Brain microvascular endothelial cell (primary cell): ENCODE measurements around the gene ZNF121.
A peak's percentile ranks its signal among the peaks of the same experiment; 100 is the strongest.

ENCODE experiments used
- DNase-seq: peaks from one replicate; pipeline ENCODE4 v3.0.0-alpha.2; 2020
- H3K27ac ChIP-seq: fragments of 250-450 bp; sonication (Bioruptor Pico); 2 replicates; pipeline ENCODE4 v1.5.1; 2020; ENCODE audit warnings: mild to moderate bottlenecking, moderate library complexity
- H3K27me3 ChIP-seq: fragments of 250-450 bp; sonication (Bioruptor Pico); replicated peaks from 2 replicates; pipeline ENCODE4 v1.5.1; 2020; ENCODE audit warnings: mild to moderate bottlenecking
- H3K36me3 ChIP-seq: fragments of 250-450 bp; sonication (Bioruptor Pico); replicated peaks from 2 replicates; pipeline ENCODE4 v1.5.1; 2020; ENCODE audit warnings: mild to moderate bottlenecking
- H3K4me3 ChIP-seq: 2 replicates; pipeline ENCODE4 v1.5.1; 2011; ENCODE audit warnings: low read depth, mild to moderate bottlenecking, control low read depth, low read length, moderate library complexity
- in situ Hi-C: cut with HindIII; loops from 2 replicates; pipeline ENCODE4 v1.10.0; 2017; ENCODE audit warnings: low sequenced_read_pairs, low pct_ligation_motif_present
- TF ChIP-seq, protein P1 (sequence below): IDR thresholded peaks from 2 replicates; pipeline ENCODE4 v1.5.1; 2011; ENCODE audit warnings: low read depth, mild to moderate bottlenecking, moderate library complexity, low read length, control low read depth, inconsistent platforms; ENCODE audit errors: missing control alignments

Gene ZNF121

DNA sequence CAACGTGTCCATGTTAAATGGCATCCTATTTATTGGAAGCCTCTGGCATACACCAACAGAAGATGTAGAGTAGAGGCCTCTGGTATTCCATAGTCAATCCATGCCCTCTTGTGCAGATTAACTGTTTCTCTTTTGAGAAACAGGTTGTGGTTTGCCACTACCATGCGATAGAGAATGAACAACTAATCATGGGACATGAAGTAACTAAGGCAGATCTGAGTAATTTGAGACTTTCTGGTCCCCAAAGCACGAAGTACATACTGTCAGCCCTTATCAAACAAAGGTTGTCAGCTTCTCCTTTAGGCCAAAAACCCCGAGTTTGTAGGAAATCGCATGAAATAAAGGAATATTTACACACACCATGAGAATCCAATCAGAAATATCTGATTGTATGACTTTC, 3.6 kb downstream of the ZNF121 start:
- Histone ChIP-seq H3K36me3 (peaks cover 9% of the 10 kb centered on the region), H3K27me3 (no peaks in the 10 kb centered on the region), H3K4me3 (no peak overlapping the region), H3K27ac (no peak overlapping the region)
- no peak for DNase-seq
- TF ChIP-seq, protein P1, sequence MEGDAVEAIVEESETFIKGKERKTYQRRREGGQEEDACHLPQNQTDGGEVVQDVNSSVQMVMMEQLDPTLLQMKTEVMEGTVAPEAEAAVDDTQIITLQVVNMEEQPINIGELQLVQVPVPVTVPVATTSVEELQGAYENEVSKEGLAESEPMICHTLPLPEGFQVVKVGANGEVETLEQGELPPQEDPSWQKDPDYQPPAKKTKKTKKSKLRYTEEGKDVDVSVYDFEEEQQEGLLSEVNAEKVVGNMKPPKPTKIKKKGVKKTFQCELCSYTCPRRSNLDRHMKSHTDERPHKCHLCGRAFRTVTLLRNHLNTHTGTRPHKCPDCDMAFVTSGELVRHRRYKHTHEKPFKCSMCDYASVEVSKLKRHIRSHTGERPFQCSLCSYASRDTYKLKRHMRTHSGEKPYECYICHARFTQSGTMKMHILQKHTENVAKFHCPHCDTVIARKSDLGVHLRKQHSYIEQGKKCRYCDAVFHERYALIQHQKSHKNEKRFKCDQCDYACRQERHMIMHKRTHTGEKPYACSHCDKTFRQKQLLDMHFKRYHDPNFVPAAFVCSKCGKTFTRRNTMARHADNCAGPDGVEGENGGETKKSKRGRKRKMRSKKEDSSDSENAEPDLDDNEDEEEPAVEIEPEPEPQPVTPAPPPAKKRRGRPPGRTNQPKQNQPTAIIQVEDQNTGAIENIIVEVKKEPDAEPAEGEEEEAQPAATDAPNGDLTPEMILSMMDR = no peak
- in situ Hi-C loops = no loop called here

DNA sequence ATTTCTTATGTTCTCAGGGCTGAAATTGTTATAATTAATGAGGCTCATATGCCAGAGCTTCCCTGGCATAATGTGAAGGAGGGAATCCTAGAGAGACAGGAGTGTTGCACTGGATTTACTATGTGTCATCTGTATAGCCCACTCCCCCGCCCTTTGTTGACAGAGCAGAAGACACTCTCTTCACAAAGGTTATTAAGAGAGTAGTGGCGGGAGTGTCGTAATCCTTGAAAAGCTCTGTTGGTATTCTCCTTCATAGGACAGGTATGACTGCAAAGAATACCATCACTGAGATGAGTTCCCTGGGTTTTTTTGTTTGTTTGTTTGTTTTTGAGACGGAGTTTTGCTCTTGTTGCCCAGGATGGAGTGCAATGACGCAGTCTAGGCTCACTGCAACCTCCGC, 14.0 kb downstream of the ZNF121 start:
- no peak for DNase-seq
- in situ Hi-C loops = no loop called here
- Histone ChIP-seq H3K36me3 (peaks cover 48% of the 10 kb centered on the region), H3K27me3 (no peaks in the 10 kb centered on the region), H3K27ac (no peak overlapping the region), H3K4me3 (no peak overlapping the region)
- TF ChIP-seq, protein P1 = no peak

DNA sequence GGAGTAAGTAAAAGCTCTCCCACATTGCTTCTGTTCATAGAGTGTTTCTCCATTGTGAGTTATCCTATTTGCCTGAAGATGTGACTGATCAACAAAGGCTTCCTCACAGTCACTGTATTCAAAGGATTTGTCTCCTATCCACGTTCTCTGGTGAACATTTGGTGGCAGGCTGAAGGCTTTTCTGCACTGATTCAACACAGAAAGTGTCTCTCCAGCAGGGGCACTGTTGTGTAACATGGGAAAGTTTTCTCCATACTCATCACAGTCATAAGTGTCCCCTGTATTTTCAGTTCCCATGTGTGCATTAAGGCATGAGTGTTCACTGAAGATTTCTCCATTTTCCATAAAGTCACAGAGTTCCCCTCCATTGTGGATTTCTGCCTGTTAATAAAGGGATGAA, 17.6 kb downstream of the ZNF121 start:
- in situ Hi-C loops = no loop called here
- H3K27ac ChIP-seq = no peak overlapping the region
- H3K27me3 ChIP-seq = no peaks in the 10 kb centered on the region
- TF ChIP-seq, protein P1 = peak; percentile 6
- H3K4me3 ChIP-seq = no peak overlapping the region
- H3K36me3 ChIP-seq = peaks cover 70% of the 10 kb centered on the region
- no peak for DNase-seq

DNA sequence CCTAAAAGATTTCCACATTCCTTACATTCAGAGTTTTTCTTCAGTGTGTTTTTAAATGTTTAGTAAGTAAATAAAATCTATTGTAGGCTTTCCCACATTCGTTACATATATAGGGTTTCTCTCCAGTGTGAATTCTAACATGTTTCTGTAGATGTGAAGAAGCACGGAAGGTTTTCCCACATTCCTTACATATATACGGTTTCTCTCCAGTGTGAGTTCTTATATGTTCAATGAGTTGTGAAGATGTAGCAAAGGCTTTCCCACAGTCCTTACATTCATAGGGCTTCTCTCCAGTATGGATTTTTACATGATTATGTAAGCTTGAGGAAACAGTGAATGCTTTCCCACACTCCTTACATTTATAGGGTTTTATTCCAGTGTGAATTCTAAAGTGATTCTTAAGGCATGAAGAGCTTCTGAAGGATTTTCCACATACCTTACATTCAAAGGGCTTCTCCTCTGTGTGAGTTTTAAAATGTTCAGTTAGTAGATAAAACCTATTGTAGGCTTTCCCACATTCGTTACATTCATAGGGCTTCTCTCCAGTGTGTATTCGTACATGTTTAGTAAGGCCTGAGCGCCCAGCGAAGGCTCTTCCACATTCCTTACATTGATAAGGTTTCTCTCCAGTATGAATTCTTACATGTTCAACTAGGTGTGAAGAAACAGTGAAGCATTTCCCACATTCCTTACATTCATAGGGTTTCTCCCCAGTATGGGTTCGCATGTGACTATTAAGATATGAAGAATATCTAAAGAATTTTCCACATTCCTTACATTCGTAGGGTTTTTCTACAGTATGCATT, 18.2 kb downstream of the ZNF121 start:
- in situ Hi-C loops = no loop called here

DNA sequence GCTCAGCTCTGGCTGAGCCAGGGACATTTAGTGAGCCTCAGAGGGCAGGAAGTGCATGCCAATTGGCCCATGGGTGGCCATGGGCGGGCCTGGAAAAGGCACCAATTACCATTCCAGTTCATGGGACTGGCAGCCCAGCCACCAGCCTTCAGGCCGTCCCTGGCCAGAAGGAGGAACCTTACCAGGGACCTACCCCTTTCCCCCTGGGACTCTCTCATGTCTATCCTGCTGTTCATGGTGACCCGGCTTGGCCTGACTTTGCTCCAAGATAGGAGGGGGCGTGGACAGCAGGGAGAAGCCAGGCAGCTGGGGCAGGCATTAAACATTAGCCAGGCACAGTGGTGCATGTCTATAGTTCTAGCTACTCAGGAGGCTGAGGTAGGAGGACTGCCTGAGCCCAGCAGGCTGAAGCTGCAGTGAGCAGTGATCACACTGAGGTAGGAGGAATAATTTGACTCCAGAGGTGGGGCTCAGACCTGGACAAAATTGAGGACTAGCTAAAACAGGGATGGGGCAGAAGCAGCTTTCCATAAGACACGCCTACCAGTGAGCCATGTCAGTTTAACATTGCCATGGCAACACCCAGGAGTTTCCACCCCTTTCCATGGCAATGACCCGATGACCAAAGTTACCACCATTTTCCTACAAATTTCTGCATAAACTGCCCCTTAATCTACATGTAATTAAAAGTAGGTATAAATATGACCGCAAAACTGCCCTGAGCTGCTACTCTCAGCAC, 31.6 kb downstream of the ZNF121 start:
- TF ChIP-seq, protein P1 = no peak
- in situ Hi-C loops = no loop called here
- H3K27me3 ChIP-seq = no peaks in the 10 kb centered on the region

More for the DNA sequence above, 18.2 kb downstream of the ZNF121 start:
- TF ChIP-seq, protein P1 = no peak
- DNase-seq = peak; percentile 7
- Histone ChIP-seq H3K27ac (no peak overlapping the region), H3K27me3 (no peaks in the 10 kb centered on the region), H3K36me3 (peaks cover 70% of the 10 kb centered on the region), H3K4me3 (no peak overlapping the region)

More for the DNA sequence above, 31.6 kb downstream of the ZNF121 start:
- Histone ChIP-seq H3K27ac (no peak overlapping the region), H3K4me3 (no peak overlapping the region), H3K36me3 (no peaks in the 10 kb centered on the region)
- DNase-seq = no peak
